Activated CD4-positive, alpha-beta T cell treated with anti-CD3 and anti-CD28 coated beads, Interleukin-2, amount 50 U/mL, for 1 hour (primary cell): ENCODE measurements around the gene GRK2.
"Not testable (repeated sequence)": the region's sequence is repeated elsewhere in the genome, so short reads cannot be mapped to it uniquely, and the experiment has no call there.

Experiments used
- DNase-seq: peaks from one replicate; pipeline ENCODE4 v3.0.0-alpha.2; 2020

GRK2 gene

GRCh38 chr11:67266449-67267187 is at the start of gene GRK2:
TSS of gene GRK2 (plus strand) at chr11:67266473. CDS start at chr11:67266700, 227 bp downstream.
- no peak for DNase-seq

- DNase-seq, result no peak
Observed at GRCh38 chr11:67227726-67228125, 38.5 kb upstream of the GRK2 start.

- no peak for DNase-seq
Observed at GRCh38 chr11:67230406-67230805, 35.9 kb upstream of the GRK2 start.

GRCh38 chr11:67230886-67231285 is 35.4 kb upstream of the GRK2 start:
- DNase-seq, result no peak

GRCh38 chr11:67233584-67234190 is 32.6 kb upstream of the GRK2 start:
- DNase-seq, result no peak

GRCh38 chr11:67234571-67234970 is 31.7 kb upstream of the GRK2 start:
- not testable (repeated sequence) for DNase-seq

- DNase-seq, result no peak
Observed at GRCh38 chr11:67237574-67237973, 28.7 kb upstream of the GRK2 start.

GRCh38 chr11:67238894-67239782 is 27.1 kb upstream of the GRK2 start:
- DNase-seq, result no peak

- peak; percentile 95 for DNase-seq
Observed at GRCh38 chr11:67239783-67240575, 26.3 kb upstream of the GRK2 start.

- DNase-seq, result peak; percentile 85
Observed at GRCh38 chr11:67240576-67241389, 25.5 kb upstream of the GRK2 start.

- no peak for DNase-seq
Observed at GRCh38 chr11:67242548-67242947, 23.7 kb upstream of the GRK2 start.

- DNase-seq, result no peak
Observed at GRCh38 chr11:67243051-67243450, 23.2 kb upstream of the GRK2 start.

GRCh38 chr11:67245046-67245445 is 21.2 kb upstream of the GRK2 start:
- DNase-seq, result no peak

- DNase-seq, result no peak
Observed at GRCh38 chr11:67247946-67248550, 18.2 kb upstream of the GRK2 start.

- no peak for DNase-seq
Observed at GRCh38 chr11:67248653-67249052, 17.6 kb upstream of the GRK2 start.

GRCh38 chr11:67250059-67251043 is 15.9 kb upstream of the GRK2 start:
- DNase-seq, result no peak

GRCh38 chr11:67251841-67252240 is 14.4 kb upstream of the GRK2 start:
- DNase-seq, result no peak

GRCh38 chr11:67252831-67253239 is 13.4 kb upstream of the GRK2 start:
- no peak for DNase-seq

- DNase-seq, result no peak
Observed at GRCh38 chr11:67253872-67254624, 12.2 kb upstream of the GRK2 start.
